Progenitor cell of endocrine pancreas (in vitro differentiated cells): ENCODE data around the gene HOXB3. TPM values are rescaled to one million over a fixed set of nuclear protein-coding genes. Genes with fewer than 3 reads are reported as not detected.

Experiments used
- DNase-seq: peaks from one replicate; pipeline ENCODE4 v3.0.0; 2021; ENCODE audit warnings: low spot score; ENCODE audit not compliant: unreplicated experiment
- H3K27ac Mint-ChIP-seq: 2 replicates; pipeline ENCODE4 v1.8.0; 2021; ENCODE audit warnings: mild to moderate bottlenecking, moderate library complexity, mixed read lengths
- H3K27me3 Mint-ChIP-seq: 2 replicates; pipeline ENCODE4 v1.8.0; 2021; ENCODE audit warnings: mixed read lengths
- H3K36me3 Mint-ChIP-seq: 2 replicates; pipeline ENCODE4 v1.8.0; 2022; ENCODE audit warnings: mixed read lengths; ENCODE audit not compliant: insufficient read depth
- H3K4me1 Mint-ChIP-seq: 2 replicates; pipeline ENCODE4 v1.8.0; 2021; ENCODE audit warnings: low read depth, mixed read lengths
- H3K4me3 Mint-ChIP-seq: 2 replicates; pipeline ENCODE4 v1.8.0; 2021; ENCODE audit warnings: low read depth, mild to moderate bottlenecking, moderate library complexity, mixed read lengths
- H3K9me3 Mint-ChIP-seq: 2 replicates; pipeline ENCODE4 v1.8.0; 2021; ENCODE audit warnings: low read depth, mixed read lengths
- CTCF ChIP-seq: fragments of 200-600 bp; sonication (generic); IDR thresholded peaks from one replicate; pipeline ENCODE4 v1.5.0; 2021; ENCODE audit warnings: antibody characterized with exemption, mild to moderate bottlenecking; ENCODE audit not compliant: unreplicated experiment
- total RNA-seq: library from RNA; stranded (reverse); gene quantifications from 2 replicates; pipeline ENCODE4 v1.2.1, GENCODE V29; 2021

HOXB3 gene
- total RNA-seq, 1 donor from 2014 or later: 19.4 TPM

- H3K27me3 Mint-ChIP-seq: peaks cover 43% of the 10 kb centered on the region
- no peaks in the 10 kb centered on the region for H3K36me3 Mint-ChIP-seq
- H3K9me3 Mint-ChIP-seq: no peaks in the 10 kb centered on the region
- H3K4me3 Mint-ChIP-seq: no peak overlapping the region
- TF ChIP-seq CTCF: no peak
- DNase-seq: no peak
- H3K4me1 Mint-ChIP-seq: peaks cover 14% of the 10 kb centered on the region
- no peak overlapping the region for H3K27ac Mint-ChIP-seq
Observed at GRCh38 chr17:48520631-48521079, 69.4 kb downstream of the HOXB3 start.

- DNase-seq: no peak
- Mint-ChIP-seq H3K9me3 (no peaks in the 10 kb centered on the region), H3K4me1 (peaks cover 14% of the 10 kb centered on the region), H3K36me3 (no peaks in the 10 kb centered on the region), H3K27ac (no peak overlapping the region), H3K27me3 (peaks cover 48% of the 10 kb centered on the region), H3K4me3 (no peak overlapping the region)
- no peak for TF ChIP-seq CTCF
Observed at GRCh38 chr17:48519427-48519826, 70.6 kb downstream of the HOXB3 start.

GRCh38 chr17:48517478-48517877 is 72.6 kb downstream of the HOXB3 start:
- no peak overlapping the region for H3K27ac Mint-ChIP-seq
- DNase-seq: no peak
- no peaks in the 10 kb centered on the region for H3K36me3 Mint-ChIP-seq
- H3K4me1 Mint-ChIP-seq: peaks cover 23% of the 10 kb centered on the region
- no peaks in the 10 kb centered on the region for H3K9me3 Mint-ChIP-seq
- no peak overlapping the region for H3K4me3 Mint-ChIP-seq
- TF ChIP-seq CTCF: no peak
- peaks cover 60% of the 10 kb centered on the region for H3K27me3 Mint-ChIP-seq

- DNase-seq: no peak
- Mint-ChIP-seq H3K4me1 (peaks cover 15% of the 10 kb centered on the region), H3K36me3 (no peaks in the 10 kb centered on the region), H3K4me3 (no peak overlapping the region), H3K27me3 (peaks cover 67% of the 10 kb centered on the region), H3K9me3 (no peaks in the 10 kb centered on the region), H3K27ac (no peak overlapping the region)
- no peak for TF ChIP-seq CTCF
Observed at GRCh38 chr17:48515925-48516900, 73.8 kb downstream of the HOXB3 start.

- Mint-ChIP-seq H3K36me3 (no peaks in the 10 kb centered on the region), H3K4me1 (peaks cover 13% of the 10 kb centered on the region), H3K27me3 (peaks cover 64% of the 10 kb centered on the region), H3K9me3 (no peaks in the 10 kb centered on the region), H3K27ac (no peak overlapping the region), H3K4me3 (no peak overlapping the region)
- no peak for DNase-seq
- TF ChIP-seq CTCF: no peak
Observed at GRCh38 chr17:48514477-48514876, 75.6 kb downstream of the HOXB3 start.
